Natural killer cell (primary cell): Measurements from ENCODE around the gene IRF7. TPM values are rescaled to one million over a fixed set of nuclear protein-coding genes. Genes with fewer than 3 reads are reported as not detected.

Experiments used
- ATAC-seq, 3 donors: fragments of 150-1000 bp in 2 of 3; fragments of 200-7000 bp in 1 of 3; cut with Tn5 transposase; 1 replicate in 1 of 3; 2 replicates in 2 of 3; pipeline ENCODE4 v1.10.0; 2021; ENCODE audit warnings: mild to moderate bottlenecking in 2 of 3, moderate library complexity in 2 of 3
- DNase-seq, 2 donors: peaks; one replicate each; pipeline versions ENCODE4 v3.0.0 to v3.0.0-alpha.2; 2013 to 2021; ENCODE audit warnings: mixed read lengths in 1 of 2
- H3K27ac ChIP-seq: one replicate; pipeline ENCODE4 v1.5.1; 2013; ENCODE audit warnings: mild to moderate bottlenecking, low read length
- H3K27me3 ChIP-seq: one replicate; pipeline ENCODE4 v1.6.1; 2013; ENCODE audit warnings: low read length; ENCODE audit not compliant: control insufficient read depth, insufficient read depth
- H3K36me3 ChIP-seq: one replicate; pipeline ENCODE4 v1.6.1; 2013; ENCODE audit warnings: low read length; ENCODE audit not compliant: control insufficient read depth, insufficient read depth
- H3K4me1 ChIP-seq: one replicate; pipeline ENCODE4 v1.6.1; 2013; ENCODE audit warnings: low read length; ENCODE audit not compliant: control insufficient read depth, insufficient read depth
- H3K4me3 ChIP-seq: one replicate; pipeline ENCODE4 v1.5.1; 2013; ENCODE audit warnings: low read length
- H3K9me3 ChIP-seq: one replicate; pipeline ENCODE4 v1.6.1; 2013; ENCODE audit warnings: low read length; ENCODE audit not compliant: control insufficient read depth, insufficient read depth
- H3K27ac Mint-ChIP-seq, 2 donors: one replicate each; pipeline ENCODE4 v1.8.0; 2022; ENCODE audit warnings: mild to moderate bottlenecking in 2 of 2, mixed read lengths in 2 of 2, moderate library complexity in 1 of 2
- H3K27me3 Mint-ChIP-seq, 2 donors: one replicate each; pipeline ENCODE4 v1.8.0; 2022; ENCODE audit warnings: low read depth in 2 of 2, mixed read lengths in 2 of 2
- H3K36me3 Mint-ChIP-seq: one replicate; pipeline ENCODE4 v1.8.0; 2022; ENCODE audit warnings: mixed read lengths
- H3K4me1 Mint-ChIP-seq, 2 donors: one replicate each; pipeline ENCODE4 v1.8.0; 2022; ENCODE audit warnings: mixed read lengths in 2 of 2
- H3K4me3 Mint-ChIP-seq: one replicate; pipeline ENCODE4 v1.8.0; 2022; ENCODE audit warnings: mild to moderate bottlenecking, moderate library complexity, mixed read lengths
- H3K9me3 Mint-ChIP-seq, 2 donors: one replicate each; pipeline ENCODE4 v1.8.0; 2022; ENCODE audit warnings: mixed read lengths in 2 of 2
- CTCF ChIP-seq: fragments of 200-600 bp; IDR thresholded peaks from one replicate; pipeline ENCODE4 v1.8.0; 2022; ENCODE audit warnings: antibody characterized with exemption
- WGBS: methylation state at CpG from one replicate; pipeline ENCODE4 v1.1.7; 2013; ENCODE audit warnings: missing lambda C conversion rate; ENCODE audit not compliant: insufficient coverage; 5-methylcytosine and 5-hydroxymethylcytosine counted together
- intact Hi-C: fragments of 100-400 bp; cut with micrococcal nuclease; formaldehyde crosslinking; loops from one replicate; pipeline ENCODE4 v1.14.2; 2022
- total RNA-seq, 4 donors: library from RNA; stranded (reverse); fragments of 120-200 nt in 1 of 4; gene quantifications; one replicate each; pipeline versions ENCODE4 v1.2.3 to v1.2.4, GENCODE V29; 2013 to 2022

IRF7 gene
- total RNA-seq, 3 donors from 2014 or later (not counting 1 experiment from before 2014, with no cell fraction given) = 63.3 to 97.3 (median 77.3) TPM

- Mint-ChIP-seq H3K4me1 (peaks cover 21 to 23% of the 10 kb centered on the region in 2 donors), H3K27ac (no peak within 1 kb of the TSS), H3K9me3 (no peaks in the 10 kb centered on the region), H3K27me3 (peaks cover 13 to 20% of the 10 kb centered on the region in 2 donors), H3K4me3 (no peak within 1 kb of the TSS), H3K36me3 (no peaks in the 10 kb centered on the region)
- ATAC-seq (no peak), DNase-seq (no peak)
- H3K4me3 ChIP-seq = no peak within 1 kb of the TSS
- intact Hi-C loops = no loop called here
- H3K9me3 ChIP-seq = no peaks in the 10 kb centered on the region
- H3K27me3 ChIP-seq = peaks cover 13% of the 10 kb centered on the region
- H3K4me1 ChIP-seq = peaks cover 23% of the 10 kb centered on the region
- H3K27ac ChIP-seq = no peak within 1 kb of the TSS
- no peaks in the 10 kb centered on the region for H3K36me3 ChIP-seq
- TF ChIP-seq CTCF = no peak
- 92% methylated on average over 33 of the region's 33 CpGs for WGBS
Measured at GRCh38 chr11:624705-625635, 9.2 kb upstream of the IRF7 start, which contains the start of gene CDHR5. Gene CDHR5 (minus strand): TSS chr11:624955. CDS start chr11:624902, 53 bp downstream.

- intact Hi-C loops = no loop called here
- peaks cover 11% of the 10 kb centered on the region for H3K27me3 ChIP-seq
- no peak overlapping the region for H3K27ac Mint-ChIP-seq
Measured at GRCh38 chr11:623999-624704, 8.4 kb upstream of the IRF7 start.

GRCh38 chr11:623349-623869, 7.7 kb upstream of the IRF7 start:
- ATAC-seq (no peak), DNase-seq (no peak)
- Histone ChIP-seq H3K9me3 (no peaks in the 10 kb centered on the region), H3K36me3 (no peaks in the 10 kb centered on the region), H3K27me3 (peaks cover 11% of the 10 kb centered on the region), H3K4me3 (no peak overlapping the region), H3K27ac (no peak overlapping the region), H3K4me1 (peaks cover 10% of the 10 kb centered on the region)
- H3K27ac Mint-ChIP-seq = no peak overlapping the region
- H3K9me3 Mint-ChIP-seq = no peaks in the 10 kb centered on the region
- H3K27me3 Mint-ChIP-seq = peaks cover 10 to 11% of the 10 kb centered on the region in 2 donors
- TF ChIP-seq CTCF = no peak
- intact Hi-C loops = no loop called here
- H3K4me1 Mint-ChIP-seq = peaks cover 9 to 10% of the 10 kb centered on the region in 2 donors
- WGBS = 90% methylated on average over 15 of the region's 15 CpGs
- H3K36me3 Mint-ChIP-seq = no peaks in the 10 kb centered on the region
- H3K4me3 Mint-ChIP-seq = no peak overlapping the region

More at GRCh38 chr11:623999-624704, 8.4 kb upstream of the IRF7 start:
- WGBS = 92% methylated on average over 25 of the region's 25 CpGs
- ATAC-seq (no peak), DNase-seq (no peak)
- Histone ChIP-seq H3K4me3 (no peak overlapping the region), H3K36me3 (no peaks in the 10 kb centered on the region), H3K4me1 (peaks cover 17% of the 10 kb centered on the region), H3K27ac (no peak overlapping the region), H3K9me3 (no peaks in the 10 kb centered on the region)
- Mint-ChIP-seq H3K36me3 (no peaks in the 10 kb centered on the region), H3K4me3 (no peak overlapping the region), H3K27me3 (peaks cover 13 to 17% of the 10 kb centered on the region in 2 donors), H3K9me3 (no peaks in the 10 kb centered on the region), H3K4me1 (peaks cover 16 to 17% of the 10 kb centered on the region in 2 donors)
- no peak for TF ChIP-seq CTCF
